Tibial nerve (tissue), 4 donors: ENCODE results near the gene NECTIN1.

Experiments
- CTCF ChIP-seq, 5 experiments: fragments of 200-600 bp in 3 of 5; fragments of 450-650 bp in 2 of 5; sonication (generic) in 3 of 5; IDR thresholded peaks; one replicate each; pipeline ENCODE4 v1.5.1; 2016 to 2019; ENCODE audit warnings: antibody characterized with exemption in 5 of 5, mild to moderate bottlenecking in 3 of 5, moderate library complexity in 2 of 5
- EP300 ChIP-seq, 2 donors: sonication (generic); formaldehyde crosslinking; IDR thresholded peaks; one replicate each; pipeline ENCODE4 v1.6.1; 2017; ENCODE audit warnings: antibody characterized with exemption in 2 of 2, mild to moderate bottlenecking in 1 of 2

GRCh38 chr11:119643212-119643875 is 85.7 kb downstream of the NECTIN1 start:
- TF ChIP-seq CTCF (IDR thresholded peaks at IDR 0.05) (no peak), EP300 (IDR thresholded peaks at IDR 0.05) (no peak)
